Measurements from ENCODE around the gene PRDM16. TPM values are rescaled to one million over a fixed set of nuclear protein-coding genes. Genes with fewer than 3 reads are reported as not detected.

PRDM16 gene
- total RNA-seq, 1 donor from 2014 or later: 84.2 TPM

DNA sequence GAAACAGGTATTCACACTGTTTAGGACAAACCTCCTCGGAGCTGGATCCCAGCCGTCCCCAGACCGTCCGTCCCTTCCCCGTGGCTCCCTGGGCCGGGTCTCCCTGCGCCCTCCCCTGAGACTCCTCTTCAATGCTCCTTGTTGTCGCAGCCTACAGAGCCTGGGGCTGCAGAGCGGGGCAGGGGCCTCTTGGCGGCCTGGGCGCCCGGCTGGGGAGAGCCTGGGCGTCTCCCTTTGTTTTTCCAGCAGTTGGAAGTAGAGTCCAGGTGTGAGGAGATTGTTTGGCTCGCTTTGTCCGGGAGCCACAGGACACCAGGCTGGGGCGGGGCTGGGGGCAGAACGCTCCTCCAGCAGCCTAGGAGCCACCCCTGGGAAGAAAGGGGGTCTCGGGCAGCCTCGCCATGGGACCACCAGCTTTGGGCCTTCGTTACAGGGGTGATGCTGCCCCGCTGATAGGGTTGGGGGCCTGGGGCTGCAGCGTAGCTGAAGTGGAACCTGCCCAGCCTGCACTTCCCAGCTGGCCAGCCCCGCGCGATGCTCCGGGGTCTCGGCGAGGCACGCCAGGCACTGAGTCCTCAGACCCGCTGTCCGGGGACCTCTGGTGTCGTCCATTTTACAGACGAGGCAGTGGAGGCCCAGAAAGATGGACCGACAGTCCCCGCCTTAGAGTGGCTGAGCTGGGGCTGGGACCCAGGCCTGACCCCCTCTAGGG, 66.9 kb downstream of the PRDM16 start:
- H3K36me3 ChIP-seq: no peaks in the 10 kb centered on the region
- no peaks in the 10 kb centered on the region for H3K27me3 ChIP-seq
- H3K4me3 ChIP-seq: peak overlapping the region; percentile 13 to 45
- TF ChIP-seq, protein P1, sequence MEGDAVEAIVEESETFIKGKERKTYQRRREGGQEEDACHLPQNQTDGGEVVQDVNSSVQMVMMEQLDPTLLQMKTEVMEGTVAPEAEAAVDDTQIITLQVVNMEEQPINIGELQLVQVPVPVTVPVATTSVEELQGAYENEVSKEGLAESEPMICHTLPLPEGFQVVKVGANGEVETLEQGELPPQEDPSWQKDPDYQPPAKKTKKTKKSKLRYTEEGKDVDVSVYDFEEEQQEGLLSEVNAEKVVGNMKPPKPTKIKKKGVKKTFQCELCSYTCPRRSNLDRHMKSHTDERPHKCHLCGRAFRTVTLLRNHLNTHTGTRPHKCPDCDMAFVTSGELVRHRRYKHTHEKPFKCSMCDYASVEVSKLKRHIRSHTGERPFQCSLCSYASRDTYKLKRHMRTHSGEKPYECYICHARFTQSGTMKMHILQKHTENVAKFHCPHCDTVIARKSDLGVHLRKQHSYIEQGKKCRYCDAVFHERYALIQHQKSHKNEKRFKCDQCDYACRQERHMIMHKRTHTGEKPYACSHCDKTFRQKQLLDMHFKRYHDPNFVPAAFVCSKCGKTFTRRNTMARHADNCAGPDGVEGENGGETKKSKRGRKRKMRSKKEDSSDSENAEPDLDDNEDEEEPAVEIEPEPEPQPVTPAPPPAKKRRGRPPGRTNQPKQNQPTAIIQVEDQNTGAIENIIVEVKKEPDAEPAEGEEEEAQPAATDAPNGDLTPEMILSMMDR (IDR thresholded peaks at IDR 0.05): no peak
- intact Hi-C loops (cut with DNase I): loop anchor here (2.0 kb wide), 2 partner anchors 39 to 219 kb away; no protein-coding TSS in a partner anchor
- DNase-seq (ENCODE audit: low spot score in 2 of 2): no peak
- no peaks in the 10 kb centered on the region for H3K9me3 ChIP-seq
- H3K4me1 ChIP-seq: peaks cover 21 to 72% of the 10 kb centered on the region in 2 donors
- peak overlapping the region; percentile 83 to 85 for H3K27ac ChIP-seq

DNA sequence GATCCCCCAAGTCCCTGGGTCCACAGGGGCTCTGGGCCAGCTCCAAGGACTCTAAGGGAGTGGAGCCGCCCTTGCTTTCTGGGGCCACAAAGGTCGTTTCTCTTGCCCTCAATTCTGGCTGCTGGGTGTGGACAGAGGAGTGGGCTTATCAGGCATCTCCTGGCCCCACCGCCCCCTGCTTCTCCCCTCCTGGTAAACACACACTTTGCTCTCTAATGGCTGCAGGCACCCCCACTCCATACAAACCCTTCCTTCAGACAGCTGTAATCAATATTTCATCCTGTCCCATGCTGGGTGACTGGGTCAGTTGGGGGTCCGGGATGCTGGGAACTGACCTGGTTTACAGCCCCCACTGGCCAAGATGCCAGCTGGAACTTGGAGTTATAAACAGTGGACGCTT, 67.5 kb downstream of the PRDM16 start:
- Histone ChIP-seq H3K4me1 (peaks cover 21 to 66% of the 10 kb centered on the region in 2 donors), H3K27me3 (no peaks in the 10 kb centered on the region), H3K9me3 (no peaks in the 10 kb centered on the region), H3K36me3 (no peaks in the 10 kb centered on the region), H3K4me3 (no peak overlapping the region), H3K27ac (peak overlapping the region; percentile 83 to 85)
- intact Hi-C loops (cut with DNase I): no loop called here
- no peak for DNase-seq (ENCODE audit: low spot score in 2 of 2)
- TF ChIP-seq, protein P1 (IDR thresholded peaks at IDR 0.05): no peak

DNA sequence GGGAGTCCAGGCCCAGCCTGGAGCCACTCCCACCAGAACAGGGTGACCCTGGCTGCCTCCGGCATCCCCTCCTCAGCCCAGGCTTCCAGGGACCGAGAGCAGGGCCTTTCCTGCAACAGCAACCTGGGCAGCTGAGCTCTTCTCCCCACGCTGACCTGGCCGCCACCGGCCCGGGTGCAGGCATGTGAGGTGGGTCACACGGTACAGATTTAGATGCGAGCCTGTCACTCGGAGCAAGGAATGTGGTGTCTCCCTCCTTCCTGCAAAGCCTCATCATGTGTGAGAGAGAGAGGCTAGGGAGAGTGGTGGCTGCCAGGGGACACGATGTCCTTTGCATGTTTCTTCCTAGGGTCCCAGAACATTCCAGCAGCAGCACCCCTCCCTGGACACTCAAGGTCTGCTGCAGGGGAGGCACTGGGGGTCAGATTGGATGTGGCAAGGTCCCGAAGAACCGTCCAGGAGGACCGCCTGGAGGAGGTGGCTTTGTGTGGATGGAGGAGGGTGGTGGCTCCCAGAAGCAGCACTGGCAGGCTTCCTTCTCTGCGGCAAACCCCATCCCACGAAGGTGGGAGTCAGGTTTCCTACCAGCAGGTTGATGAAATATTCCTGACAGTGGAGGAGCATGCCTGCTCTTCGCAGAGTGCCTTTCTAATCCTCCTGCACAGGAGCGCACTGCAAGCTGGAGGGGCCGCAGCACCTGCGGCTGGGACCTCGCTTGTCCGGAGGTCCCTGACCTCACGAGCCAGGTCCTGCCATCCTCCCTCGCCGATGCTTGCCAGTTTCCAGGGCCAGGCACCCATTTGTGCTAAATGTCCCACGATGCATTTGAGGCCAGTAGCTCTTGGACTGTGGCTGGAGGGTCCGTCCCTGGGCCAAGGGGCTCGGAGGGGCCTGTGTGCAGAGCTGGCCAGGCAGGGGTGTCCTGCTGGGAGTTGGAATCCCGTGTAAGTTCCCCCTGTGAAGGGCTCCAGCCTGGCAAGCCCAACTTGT, 68.4 kb downstream of the PRDM16 start:
- TF ChIP-seq, protein P1 (IDR thresholded peaks at IDR 0.05): no peak
- Histone ChIP-seq H3K4me1 (peaks cover 21 to 65% of the 10 kb centered on the region in 2 donors), H3K27ac (peak overlapping the region in 1 of 2 donors; percentile 7), H3K4me3 (no peak overlapping the region), H3K27me3 (no peaks in the 10 kb centered on the region), H3K9me3 (no peaks in the 10 kb centered on the region), H3K36me3 (no peaks in the 10 kb centered on the region)
- intact Hi-C loops (cut with DNase I): no loop called here
- no peak for DNase-seq (ENCODE audit: low spot score in 2 of 2)

DNA sequence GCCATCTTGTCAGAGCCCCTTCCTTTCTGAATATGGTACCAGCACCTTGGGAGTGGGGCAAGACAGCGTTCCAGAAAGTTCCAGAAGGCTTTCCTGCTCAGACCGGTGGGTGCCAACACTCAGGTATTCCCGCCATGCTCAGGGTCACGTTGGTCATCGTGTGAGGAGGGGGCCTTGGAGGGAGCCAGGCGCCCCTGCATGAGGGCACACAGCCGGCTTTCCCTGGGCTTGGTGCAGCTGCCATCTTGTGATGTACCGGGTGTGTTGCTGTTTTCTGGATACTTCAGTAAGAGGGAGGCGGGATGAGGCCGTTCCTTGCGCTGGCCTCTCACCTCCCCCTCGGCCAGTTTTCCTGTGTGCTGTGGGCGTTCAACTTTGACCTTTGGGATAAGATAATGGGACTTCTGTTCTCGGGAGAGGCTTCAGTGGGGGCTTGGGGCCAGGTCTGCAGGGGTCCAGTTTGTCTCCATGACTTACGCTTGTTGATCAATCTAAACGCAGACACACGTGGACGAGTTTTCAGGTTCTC, 69.7 kb downstream of the PRDM16 start:
- Histone ChIP-seq H3K4me1 (peaks cover 9 to 53% of the 10 kb centered on the region in 2 donors), H3K36me3 (no peaks in the 10 kb centered on the region), H3K9me3 (no peaks in the 10 kb centered on the region), H3K4me3 (no peak overlapping the region), H3K27me3 (no peaks in the 10 kb centered on the region), H3K27ac (no peak overlapping the region)
- DNase-seq (ENCODE audit: low spot score in 2 of 2): no peak
- intact Hi-C loops (cut with DNase I): no loop called here
- TF ChIP-seq, protein P1 (IDR thresholded peaks at IDR 0.05): no peak

DNA sequence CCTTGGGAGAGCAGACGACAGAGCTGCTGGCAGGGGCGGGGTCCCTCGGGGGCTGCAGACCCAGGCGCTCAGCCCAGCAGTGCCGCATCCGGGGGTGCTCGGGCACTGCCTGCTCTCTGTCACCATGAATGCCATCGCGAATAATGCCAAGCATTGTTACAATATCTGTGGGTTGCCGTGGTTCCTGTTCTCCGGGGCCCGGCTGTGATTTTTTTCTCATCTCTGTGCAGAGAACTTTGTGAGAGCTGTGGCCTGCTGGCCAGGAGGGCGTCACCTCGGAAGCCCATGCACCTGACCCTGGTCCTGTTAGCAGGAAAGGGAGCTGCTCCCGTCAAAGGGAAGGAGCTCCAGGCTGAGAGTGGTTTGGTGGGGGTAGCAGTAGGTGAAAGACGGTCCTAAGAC, 70.4 kb downstream of the PRDM16 start:
- Histone ChIP-seq H3K9me3 (no peaks in the 10 kb centered on the region), H3K4me3 (peak overlapping the region in 1 of 2 donors; percentile 8), H3K4me1 (peaks cover 4 to 48% of the 10 kb centered on the region in 2 donors), H3K36me3 (no peaks in the 10 kb centered on the region), H3K27me3 (no peaks in the 10 kb centered on the region), H3K27ac (no peak overlapping the region)
- DNase-seq (ENCODE audit: low spot score in 2 of 2): no peak
- TF ChIP-seq, protein P1 (IDR thresholded peaks at IDR 0.05): no peak
- intact Hi-C loops (cut with DNase I): no loop called here

Measured in ascending aorta (tissue), 2 donors.